Erythroblast (primary cell): ENCODE data around the gene LYSMD2.

Experiments
- GATA1 ChIP-seq: IDR thresholded peaks from 2 replicates; pipeline ENCODE4 v1.6.1; 2011; ENCODE audit warnings: low read depth, mild to moderate bottlenecking, control low read depth, low read length, moderate library complexity
- POLR2A ChIP-seq: IDR thresholded peaks from 2 replicates; pipeline ENCODE4 v1.6.1; 2011; ENCODE audit warnings: mild to moderate bottlenecking, low read length

DNA sequence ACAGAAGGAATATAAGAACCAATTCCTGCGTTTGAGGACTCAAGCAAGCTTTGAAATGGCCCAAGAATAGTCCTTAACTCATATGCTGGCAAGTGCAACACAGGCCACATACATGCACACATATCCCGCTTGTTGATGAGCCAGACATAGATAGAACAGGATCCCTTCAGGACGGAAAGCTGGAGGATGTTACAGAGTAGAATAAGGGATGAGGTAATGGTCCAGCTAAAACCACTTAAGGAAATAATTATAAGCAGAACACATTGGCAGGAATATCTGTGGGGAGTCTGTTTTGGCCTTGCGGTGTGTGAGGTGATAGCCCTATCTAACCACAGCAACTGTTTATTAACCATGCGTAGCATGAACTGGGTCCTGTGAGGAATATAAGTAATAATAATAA lies 31.2 kb downstream of the LYSMD2 start:
- TF ChIP-seq POLR2A (peak; percentile 27), GATA1 (no peak)
